IMR-90 (cell line): Measurements from ENCODE around the gene PRCD. TPM values are rescaled to one million over a fixed set of nuclear protein-coding genes. Genes with fewer than 3 reads are reported as not detected.

Source experiments
- ATAC-seq: fragments of 200-7000 bp; cut with Tn5 transposase; 2 replicates; pipeline ENCODE4 v1.9.1; 2020; ENCODE audit warnings: low read depth, mild to moderate bottlenecking, moderate library complexity
- BruUV-seq: library from RNA; stranded (reverse); fragments of 400-500 nt; replicated peaks from 2 replicates; lab custom pipeline; 2021; lab: Mats Ljungman, UMichigan
- CTCF ChIA-PET: fragments of 300-600 bp; formaldehyde crosslinking; extraction: SDS; loops from one replicate; lab custom pipeline; 2021; ENCODE audit warnings: antibody characterized with exemption; lab: Yijun Ruan, JAX
- POLR2A ChIA-PET: fragments of 300-600 bp; sonication (Branson Sonifier 250); formaldehyde crosslinking; loops from one replicate; lab custom pipeline; 2022; ENCODE audit warnings: antibody characterized with exemption; ENCODE audit not compliant: unreplicated experiment; lab: Charles Lee
- DNase-seq: peaks from one replicate; pipeline ENCODE4 v3.0.0; 2013
- H2AFZ ChIP-seq: replicated peaks from 2 replicates; pipeline ENCODE3; 2013; ENCODE audit warnings: low read length, mild to moderate bottlenecking; ENCODE audit not compliant: poor library complexity
- H2AK5ac ChIP-seq: 2 replicates; pipeline ENCODE4 v1.6.1; 2013; ENCODE audit warnings: low read depth, low read length, inconsistent platforms
- H2AK9ac ChIP-seq: replicated peaks from 2 replicates; pipeline ENCODE3; 2013; ENCODE audit warnings: mild to moderate bottlenecking, low read depth, low read length, moderate library complexity; ENCODE audit not compliant: poor library complexity
- H2BK120ac ChIP-seq: 2 replicates; pipeline ENCODE4 v1.6.1; 2013; ENCODE audit warnings: low read depth, low read length, inconsistent platforms
- H2BK15ac ChIP-seq: 3 replicates; pipeline ENCODE4 v1.6.1; 2013; ENCODE audit warnings: low read depth, low read length, inconsistent platforms
- H2BK20ac ChIP-seq: 2 replicates; pipeline ENCODE4 v1.6.1; 2013; ENCODE audit warnings: low read depth, mild to moderate bottlenecking, inconsistent platforms, low read length, moderate library complexity
- H2BK5ac ChIP-seq: 2 replicates; pipeline ENCODE4 v1.6.1; 2013; ENCODE audit warnings: mild to moderate bottlenecking, low read depth, low read length, inconsistent platforms; ENCODE audit not compliant: poor library complexity, severe bottlenecking
- H3K14ac ChIP-seq: replicated peaks from 2 replicates; pipeline ENCODE4 v1.6.1; 2013; ENCODE audit warnings: low read depth, low read length, inconsistent platforms
- H3K18ac ChIP-seq: 2 replicates; pipeline ENCODE4 v1.6.1; 2013; ENCODE audit warnings: low read depth, low read length, control low read depth
- H3K23ac ChIP-seq: 2 replicates; pipeline ENCODE4 v1.6.1; 2013; ENCODE audit warnings: low read depth, low read length, inconsistent platforms
- H3K27ac ChIP-seq: 2 replicates; pipeline ENCODE4 v1.5.1; 2013; ENCODE audit warnings: mild to moderate bottlenecking, control low read depth, low read length; ENCODE audit not compliant: insufficient read depth
- H3K27me3 ChIP-seq: 2 replicates; pipeline ENCODE4 v1.6.1; 2013; ENCODE audit warnings: low read length; ENCODE audit not compliant: control insufficient read depth, insufficient read depth
- H3K36me3 ChIP-seq: 2 replicates; pipeline ENCODE4 v1.6.1; 2013; ENCODE audit warnings: low read length, mixed read lengths; ENCODE audit not compliant: control insufficient read depth, insufficient read depth
- H3K4ac ChIP-seq: 2 replicates; pipeline ENCODE4 v1.6.1; 2013; ENCODE audit warnings: low read depth, low read length, inconsistent platforms
- H3K4me1 ChIP-seq: 2 replicates; pipeline ENCODE4 v1.6.1; 2013; ENCODE audit warnings: low read length, mixed read lengths; ENCODE audit not compliant: control insufficient read depth, insufficient read depth
- H3K4me2 ChIP-seq: 2 replicates; pipeline ENCODE4 v1.6.1; 2013; ENCODE audit warnings: low read depth, mild to moderate bottlenecking, control low read depth, low read length, moderate library complexity
- H3K4me3 ChIP-seq: 2 replicates; pipeline ENCODE4 v1.5.1; 2013; ENCODE audit warnings: low read depth, mild to moderate bottlenecking, control low read depth, low read length, moderate library complexity; ENCODE audit not compliant: insufficient read depth
- H3K56ac ChIP-seq: 2 replicates; pipeline ENCODE4 v1.6.1; 2013; ENCODE audit warnings: low read length, inconsistent platforms; ENCODE audit not compliant: insufficient read depth; ENCODE audit errors: extremely low read depth
- H3K79me1 ChIP-seq, 2 experiments: 2 replicates each; pipeline ENCODE4 v1.6.1; 2013; ENCODE audit warnings: low read length in 2 of 2, inconsistent platforms in 1 of 2, low read depth in 1 of 2
- H3K9ac ChIP-seq: 2 replicates; pipeline ENCODE4 v1.6.1; 2013; ENCODE audit warnings: low read depth, low read length, control low read depth
- H3K9me1 ChIP-seq: 2 replicates; pipeline ENCODE4 v1.6.1; 2013; ENCODE audit warnings: low read length, inconsistent platforms; ENCODE audit not compliant: insufficient read depth
- H3K9me3 ChIP-seq: 2 replicates; pipeline ENCODE4 v1.6.1; 2013; ENCODE audit warnings: low read length; ENCODE audit not compliant: control insufficient read depth, insufficient read depth
- H4K20me1 ChIP-seq: 2 replicates; pipeline ENCODE4 v1.6.1; 2013; ENCODE audit warnings: low read length, inconsistent platforms; ENCODE audit not compliant: insufficient read depth
- H4K5ac ChIP-seq: 2 replicates; pipeline ENCODE4 v1.6.1; 2013; ENCODE audit warnings: mild to moderate bottlenecking, low read depth, low read length, control low read depth
- H4K8ac ChIP-seq, 2 experiments: 2 replicates each; pipeline ENCODE4 v1.6.1; 2013; ENCODE audit warnings: low read depth in 2 of 2, low read length in 2 of 2, control low read depth in 1 of 2, inconsistent platforms in 1 of 2
- H4K91ac ChIP-seq: 2 replicates; pipeline ENCODE4 v1.6.1; 2013; ENCODE audit warnings: low read depth, low read length, inconsistent platforms; ENCODE audit not compliant: insufficient read depth
- FOS ChIP-seq: fragments of 150-350 bp; IDR thresholded peaks from 2 replicates; pipeline ENCODE4 v1.6.1; 2016; ENCODE audit warnings: low read depth, low read length
- MXI1 ChIP-seq: IDR thresholded peaks from 2 replicates; pipeline ENCODE4 v1.6.1; 2012; ENCODE audit warnings: low read depth, mild to moderate bottlenecking, low read length, moderate library complexity, borderline replicate concordance
- NFE2L2 ChIP-seq: fragments of 150-350 bp; IDR thresholded peaks from 2 replicates; pipeline ENCODE4 v1.6.1; 2016; ENCODE audit warnings: low read depth, mild to moderate bottlenecking, low read length
- RAD21 ChIP-seq: IDR thresholded peaks from 2 replicates; pipeline ENCODE4 v1.6.1; 2012; ENCODE audit warnings: low read length, improper control_type of control experiment
- WGBS, 2 experiments: methylation state at CpG; one replicate each; pipeline versions ENCODE4 v1.1.5 to v1.1.7; 2013; ENCODE audit warnings: missing lambda C conversion rate in 2 of 2; ENCODE audit not compliant: insufficient read length in 1 of 2; ENCODE audit errors: extremely low coverage in 2 of 2; 5-methylcytosine and 5-hydroxymethylcytosine counted together
- dilution Hi-C: fragments of 300-500 bp; cut with HindIII; formaldehyde crosslinking; loops from one replicate; pipeline ENCODE4 v1.14.3; 2018; ENCODE audit warnings: low sequenced_read_pairs; ENCODE audit not compliant: unreplicated experiment
- in situ Hi-C: fragments of 300-500 bp; cut with MboI; formaldehyde crosslinking; loops from 3 replicates; pipeline ENCODE4 v1.14.3; 2019; ENCODE audit warnings: low sequenced_read_pairs, inconsistent platforms, mixed read lengths
- intact Hi-C: fragments of 100-400 bp; cut with micrococcal nuclease; formaldehyde crosslinking; loops from 2 replicates; pipeline ENCODE4 v1.10.0; 2022
- polyA plus RNA-seq, 3 experiments: library from polyadenylated mRNA; depleted of rRNA; stranded (reverse); fragments of >200 nt; gene quantifications; 2 replicates each; pipeline ENCODE4 v1.2.3, GENCODE V29; 2012; ENCODE audit warnings: low replicate concordance in 1 of 3
- total RNA-seq: library from RNA; depleted of rRNA; stranded (reverse); fragments of >200 nt; gene quantifications from 2 replicates; pipeline ENCODE4 v1.2.3, GENCODE V29; 2012
- TF ChIP-seq, protein P1 (sequence below): conservative IDR thresholded peaks from 2 replicates; pipeline ENCODE4 v1.5.1; 2012; ENCODE audit warnings: mild to moderate bottlenecking, low read depth, low read length, improper control_type of control experiment

The PRCD gene
- total and polyA plus RNA-seq, 2 of the 4 experiments (the other 2 are of a cell fraction): 0.32 TPM; not detected in 1

DNA sequence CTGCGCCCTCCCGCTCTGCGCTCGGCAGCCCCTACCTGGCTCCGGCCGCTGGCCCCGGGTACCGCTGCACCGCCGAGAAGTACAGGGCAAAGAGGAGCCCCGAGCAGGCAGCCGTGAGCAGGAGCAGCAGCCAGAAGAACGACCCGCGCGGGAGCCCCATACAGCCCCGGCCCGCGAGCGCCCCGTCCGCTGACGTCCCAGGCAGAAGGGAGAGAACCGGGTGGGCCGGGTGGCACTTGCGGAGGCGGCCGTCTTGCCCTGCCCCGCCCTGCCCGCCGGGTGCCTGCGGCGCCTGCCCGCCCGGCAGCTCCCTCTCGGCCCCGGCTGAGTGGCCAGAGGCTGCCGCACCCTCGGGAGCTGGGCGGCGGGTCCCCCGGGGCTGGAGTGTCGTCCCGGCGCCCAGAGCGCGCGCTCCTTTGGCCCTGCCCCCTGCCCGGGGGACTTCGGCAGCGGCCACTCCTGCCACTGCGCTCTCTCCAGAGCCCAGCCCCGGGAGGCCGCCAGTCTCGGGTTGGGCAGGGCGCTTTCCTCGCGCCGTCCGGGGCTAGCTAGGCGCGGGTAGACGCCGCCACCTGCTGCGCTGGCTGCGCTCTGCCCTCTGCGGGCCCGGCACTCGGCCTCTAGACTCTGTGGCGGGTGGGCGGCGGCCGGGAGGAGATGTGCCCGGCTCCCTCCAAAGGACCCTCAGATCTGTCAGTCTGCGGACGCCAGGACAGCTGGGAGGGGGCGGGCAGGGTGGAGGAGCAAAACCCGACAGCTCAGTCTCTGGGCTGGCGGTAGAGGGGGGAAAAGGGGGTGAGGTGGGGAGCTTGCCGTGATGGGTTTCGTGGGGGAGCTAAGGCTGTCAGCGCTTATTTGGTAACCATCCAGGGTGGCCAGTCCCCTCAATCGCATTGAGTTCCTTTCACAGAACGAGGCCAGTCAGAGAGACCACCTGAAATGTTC is 46.1 kb downstream of the PRCD start, which contains the start of gene ST6GALNAC2:
ST6GALNAC2 (minus strand) TSS at position 212 of the 945 bp plus-strand sequence; CDS start at position 160, 52 bp downstream.
- ATAC-seq: peak; percentile 72
- no peak within 1 kb of the TSS for H3K14ac ChIP-seq
- H2AFZ ChIP-seq: peak within 1 kb of the TSS; percentile 86
- H2BK20ac ChIP-seq: no peak within 1 kb of the TSS
- 0 out of 2 replicates have a peak, but pooled peaks cover 2% of the 10 kb centered on the region for H3K9me3 ChIP-seq
- peak within 1 kb of the TSS; percentile 7 for H2AK9ac ChIP-seq
- dilution Hi-C loops (no loop called here), intact Hi-C loops (no loop called here), in situ Hi-C loops (no loop called here)
- no peaks in the 10 kb centered on the region; the same call in 1 of the 2 replicates for H3K4me1 ChIP-seq
- no TSS peak for BruUV-seq
- ChIA-PET CTCF (no interaction called here), POLR2A (no interaction called here)
- 1% methylated on average over 42 of the region's 84 CpGs; no CpG with 5 or more reads in 1 of the 2 experiments for WGBS, 2 experiments
- H3K23ac ChIP-seq: no peak within 1 kb of the TSS; the same call in 1 of the 2 replicates
- no peaks in the 10 kb centered on the region for H3K36me3 ChIP-seq
- no peak for DNase-seq
- H4K8ac ChIP-seq: no peak within 1 kb of the TSS
- no peaks in the 10 kb centered on the region for H4K20me1 ChIP-seq
- no peak within 1 kb of the TSS; the same call in 1 of the 2 replicates for H3K27ac ChIP-seq
- no peak within 1 kb of the TSS for H3K4ac ChIP-seq
- H4K91ac ChIP-seq: no peak within 1 kb of the TSS
- peak within 1 kb of the TSS; percentile 85 for H3K4me2 ChIP-seq
- H3K18ac ChIP-seq: no peak within 1 kb of the TSS
- TF ChIP-seq, protein P1, sequence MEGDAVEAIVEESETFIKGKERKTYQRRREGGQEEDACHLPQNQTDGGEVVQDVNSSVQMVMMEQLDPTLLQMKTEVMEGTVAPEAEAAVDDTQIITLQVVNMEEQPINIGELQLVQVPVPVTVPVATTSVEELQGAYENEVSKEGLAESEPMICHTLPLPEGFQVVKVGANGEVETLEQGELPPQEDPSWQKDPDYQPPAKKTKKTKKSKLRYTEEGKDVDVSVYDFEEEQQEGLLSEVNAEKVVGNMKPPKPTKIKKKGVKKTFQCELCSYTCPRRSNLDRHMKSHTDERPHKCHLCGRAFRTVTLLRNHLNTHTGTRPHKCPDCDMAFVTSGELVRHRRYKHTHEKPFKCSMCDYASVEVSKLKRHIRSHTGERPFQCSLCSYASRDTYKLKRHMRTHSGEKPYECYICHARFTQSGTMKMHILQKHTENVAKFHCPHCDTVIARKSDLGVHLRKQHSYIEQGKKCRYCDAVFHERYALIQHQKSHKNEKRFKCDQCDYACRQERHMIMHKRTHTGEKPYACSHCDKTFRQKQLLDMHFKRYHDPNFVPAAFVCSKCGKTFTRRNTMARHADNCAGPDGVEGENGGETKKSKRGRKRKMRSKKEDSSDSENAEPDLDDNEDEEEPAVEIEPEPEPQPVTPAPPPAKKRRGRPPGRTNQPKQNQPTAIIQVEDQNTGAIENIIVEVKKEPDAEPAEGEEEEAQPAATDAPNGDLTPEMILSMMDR: peak; percentile 39
- no peak for TF ChIP-seq FOS
- TF ChIP-seq NFE2L2: no peak
- TF ChIP-seq RAD21: peak; percentile 53
- TF ChIP-seq MXI1: no peak
- H3K79me1 ChIP-seq: no peaks in the 10 kb centered on the region
- no peak within 1 kb of the TSS for H4K5ac ChIP-seq
- no peaks in the 10 kb centered on the region; the same call in 1 of the 2 replicates for H3K9me1 ChIP-seq
- peak within 1 kb of the TSS; percentile 37 for H3K9ac ChIP-seq
- no peak within 1 kb of the TSS for H3K56ac ChIP-seq
- H2BK5ac ChIP-seq: no peak within 1 kb of the TSS
- no peak within 1 kb of the TSS for H2BK120ac ChIP-seq
- no peak within 1 kb of the TSS for H2BK15ac ChIP-seq
- H2AK5ac ChIP-seq: no peak within 1 kb of the TSS
- H3K27me3 ChIP-seq: peaks cover 31% of the 10 kb centered on the region
- H3K4me3 ChIP-seq: peak within 1 kb of the TSS; percentile 47
